K562 (cell line): ENCODE results near the gene CD82. TPM values are rescaled to one million over a fixed set of nuclear protein-coding genes. Genes with fewer than 3 reads are reported as not detected.

Source experiments
- AFF4 ChIP-seq: sonication (generic); formaldehyde crosslinking; IDR thresholded peaks from 2 replicates; pipeline ENCODE4 v1.8.0; 2023; ENCODE audit warnings: mild to moderate bottlenecking, missing genetic modification reagents
- BCL6 ChIP-seq: fragments of 250-450 bp; sonication (Bioruptor Pico); IDR thresholded peaks from 2 replicates; pipeline ENCODE4 v1.4.0; 2020
- CBX3 ChIP-seq, 2 experiments: IDR thresholded peaks; 1 replicate in 1 of 2; 2 replicates in 1 of 2; pipeline ENCODE4 v1.6.1; 2012; ENCODE audit warnings: inconsistent platforms in 2 of 2, low read length in 2 of 2, borderline replicate concordance in 1 of 2, control low read depth in 1 of 2
- HNRNPK ChIP-seq: fragments of 200-400 bp; formaldehyde crosslinking; IDR thresholded peaks from one replicate; pipeline ENCODE4 v1.6.1; 2018; ENCODE audit warnings: mild to moderate bottlenecking, low read depth, low read length; ENCODE audit not compliant: poor library complexity, severe bottlenecking
- HNRNPLL ChIP-seq: fragments of 200-400 bp; formaldehyde crosslinking; IDR thresholded peaks from 2 replicates; pipeline ENCODE4 v1.6.1; 2017; ENCODE audit warnings: low read length, low read depth, mild to moderate bottlenecking; ENCODE audit not compliant: poor library complexity, severe bottlenecking
- ILF3 ChIP-seq: fragments of 450-650 bp; IDR thresholded peaks from 2 replicates; pipeline ENCODE4 v1.6.1; 2018; ENCODE audit warnings: antibody characterized with exemption, mild to moderate bottlenecking, moderate library complexity, borderline replicate concordance
- MAZ ChIP-seq, 2 experiments: fragments of 450-650 bp in 1 of 2; sonication (generic) in 1 of 2; formaldehyde crosslinking; IDR thresholded peaks in 1 of 2; conservative IDR thresholded peaks in 1 of 2; 2 replicates each; pipeline versions ENCODE4 v1.4.0 to v1.5.0; 2020; ENCODE audit warnings: mild to moderate bottlenecking in 1 of 2, missing genetic modification reagents in 1 of 2
- MEIS2 ChIP-seq: fragments of 450-650 bp; IDR thresholded peaks from 2 replicates; pipeline ENCODE4 v1.6.1; 2014; ENCODE audit warnings: mild to moderate bottlenecking; ENCODE audit not compliant: partially characterized antibody
- NCOA4 ChIP-seq: fragments of 450-650 bp; IDR thresholded peaks from 2 replicates; pipeline ENCODE4 v1.6.1; 2018; ENCODE audit warnings: mild to moderate bottlenecking; ENCODE audit not compliant: partially characterized antibody
- NFXL1 ChIP-seq: fragments of 450-650 bp; formaldehyde crosslinking; IDR thresholded peaks from 2 replicates; pipeline ENCODE4 v1.4.0; 2021; ENCODE audit warnings: mild to moderate bottlenecking
- SMARCB1 ChIP-seq: IDR thresholded peaks from 2 replicates; pipeline ENCODE4 v1.6.1; 2011; ENCODE audit warnings: improper control_type of control experiment, low read depth; ENCODE audit not compliant: insufficient read length
- SMARCE1 ChIP-seq: fragments of 450-650 bp; IDR thresholded peaks from 2 replicates; pipeline ENCODE4 v1.7.1; 2016; ENCODE audit warnings: mild to moderate bottlenecking
- TAF9B ChIP-seq: fragments of 450-650 bp; IDR thresholded peaks from 2 replicates; pipeline ENCODE4 v1.6.1; 2018; ENCODE audit warnings: mild to moderate bottlenecking; ENCODE audit not compliant: partially characterized antibody
- TCFL5 ChIP-seq: fragments of 250-450 bp; sonication (Bioruptor Pico); conservative IDR thresholded peaks from 2 replicates; pipeline ENCODE4 v1.6.1; 2021; ENCODE audit warnings: mild to moderate bottlenecking, moderate library complexity, matching md5 sums
- TGIF2 ChIP-seq: sonication (generic); formaldehyde crosslinking; IDR thresholded peaks from 2 replicates; pipeline ENCODE4 v1.8.1; 2022; ENCODE audit warnings: mild to moderate bottlenecking, missing genetic modification reagents, moderate library complexity
- ZNF41 ChIP-seq: fragments of 250-450 bp; sonication (Bioruptor Pico); conservative IDR thresholded peaks from 2 replicates; pipeline ENCODE4 v1.4.0; 2020; ENCODE audit warnings: mild to moderate bottlenecking
- ZNF699 ChIP-seq: fragments of 250-450 bp; sonication (Bioruptor Pico); IDR thresholded peaks from 2 replicates; pipeline ENCODE4 v1.8.0; 2021; ENCODE audit warnings: mild to moderate bottlenecking, moderate library complexity; ENCODE audit not compliant: insufficient replicate concordance
- polyA plus RNA-seq, 8 experiments: library from polyadenylated mRNA; depleted of rRNA in 4 of 8; stranded (reverse) in 5 of 8; unstranded in 3 of 8; fragments of >200 nt; fragmentation: Nextera tagmentation in 2 of 8; fragmentation: Illumina TruSeq in 1 of 8; extraction: Ambion mirVana in 2 of 8; extraction: Trizol in 1 of 8; gene quantifications; 2 replicates each; pipeline versions ENCODE4 v1.2.1 to v1.2.3, GENCODE V29; 2011 to 2014; ENCODE audit warnings: inconsistent platforms in 1 of 8, missing spikeins in 1 of 8
- total RNA-seq, 7 experiments: library from RNA; depleted of rRNA in 6 of 7; stranded (reverse); fragments of >200 nt in 6 of 7; fragmentation: Illumina TruSeq in 2 of 7; extraction: Trizol in 2 of 7; gene quantifications; 2 replicates each; pipeline versions ENCODE4 v1.2.1 to v1.2.3, GENCODE V29; 2011 to 2021; ENCODE audit warnings: low replicate concordance in 1 of 7
- TF ChIP-seq, protein P1 (sequence below): fragments of 250-450 bp; sonication (Bioruptor Pico); IDR thresholded peaks from 2 replicates; pipeline ENCODE4 v1.4.0; 2020
- TF ChIP-seq, protein P2 (sequence below): fragments of 450-650 bp; formaldehyde crosslinking; IDR thresholded peaks from 2 replicates; pipeline ENCODE4 v1.4.0; 2020; ENCODE audit warnings: mild to moderate bottlenecking, moderate library complexity
- TF ChIP-seq, protein P3 (sequence below): fragments of 250-450 bp; sonication (Bioruptor Pico); IDR thresholded peaks from 2 replicates; pipeline ENCODE4 v1.9.0; 2021; ENCODE audit warnings: mild to moderate bottlenecking, inconsistent platforms

CD82 gene
- total and polyA plus RNA-seq, 9 of the 15 experiments (the other 6 are each of a cell fraction or from before 2014, with no cell fraction given), result 0.27 to 9.4 (median 3.0) TPM

DNA sequence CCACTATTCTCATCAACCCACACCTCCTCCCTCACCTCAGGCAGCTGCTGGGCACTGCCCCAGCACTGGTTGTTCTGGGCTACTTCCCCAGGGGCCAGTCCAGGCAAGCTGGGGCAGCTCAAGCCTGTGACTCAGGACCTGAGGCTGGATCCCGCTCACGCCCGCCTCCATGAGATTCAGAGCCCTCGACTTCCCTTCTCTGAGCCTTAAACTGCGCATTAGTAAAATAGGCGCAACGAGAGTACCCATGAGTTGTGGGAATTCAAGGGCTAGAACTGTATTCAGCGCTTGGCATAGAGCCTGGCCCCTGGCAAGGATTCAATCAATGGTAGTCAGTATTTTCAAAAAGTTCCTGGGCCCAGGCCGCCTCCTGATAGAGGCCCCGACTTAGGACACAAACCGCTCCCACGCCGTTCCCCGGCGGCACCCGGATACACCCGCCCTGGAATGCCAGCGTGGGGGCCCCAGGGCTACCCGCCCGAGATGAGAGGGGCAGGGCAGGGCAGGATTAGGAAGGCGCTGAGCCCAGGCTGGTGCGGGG lies 723 bp upstream of the CD82 start (continued):
- TF ChIP-seq AFF4 (CRISPR knock-in tag) (no peak), ZNF41 (no peak), CBX3 (IDR thresholded peaks at IDR 0.05; ENCODE audit: borderline replicate concordance in 1 of 2, low read length in 2 of 2) (no peak), SMARCB1 (no peak), TGIF2 (CRISPR knock-in tag) (no peak), MEIS2 (no peak), TAF9B (no peak), NFXL1 (CRISPR knock-in tag) (0 out of 2 replicates have a peak, but pooled peaks have one; percentile 45), ILF3 (no peak), SMARCE1 (no peak), HNRNPLL (no peak), BCL6 (no peak), NCOA4 (no peak), ZNF699 (no peak), HNRNPK (no peak), TCFL5 (CRISPR knock-in tag) (no peak), MAZ (CRISPR knock-in tag; conservative IDR thresholded peaks at IDR 0.05 in 1 of 2, IDR thresholded peaks at IDR 0.05 in 1 of 2) (peak in 1 of 2 experiments; percentile 57; a peak in 1 of 4 replicates)
- TF ChIP-seq, protein P1, sequence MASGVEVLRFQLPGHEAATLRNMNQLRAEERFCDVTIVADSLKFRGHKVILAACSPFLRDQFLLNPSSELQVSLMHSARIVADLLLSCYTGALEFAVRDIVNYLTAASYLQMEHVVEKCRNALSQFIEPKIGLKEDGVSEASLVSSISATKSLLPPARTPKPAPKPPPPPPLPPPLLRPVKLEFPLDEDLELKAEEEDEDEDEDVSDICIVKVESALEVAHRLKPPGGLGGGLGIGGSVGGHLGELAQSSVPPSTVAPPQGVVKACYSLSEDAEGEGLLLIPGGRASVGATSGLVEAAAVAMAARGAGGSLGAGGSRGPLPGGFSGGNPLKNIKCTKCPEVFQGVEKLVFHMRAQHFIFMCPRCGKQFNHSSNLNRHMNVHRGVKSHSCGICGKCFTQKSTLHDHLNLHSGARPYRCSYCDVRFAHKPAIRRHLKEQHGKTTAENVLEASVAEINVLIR (CRISPR knock-in tag), result no peak
- TF ChIP-seq, protein P2, sequence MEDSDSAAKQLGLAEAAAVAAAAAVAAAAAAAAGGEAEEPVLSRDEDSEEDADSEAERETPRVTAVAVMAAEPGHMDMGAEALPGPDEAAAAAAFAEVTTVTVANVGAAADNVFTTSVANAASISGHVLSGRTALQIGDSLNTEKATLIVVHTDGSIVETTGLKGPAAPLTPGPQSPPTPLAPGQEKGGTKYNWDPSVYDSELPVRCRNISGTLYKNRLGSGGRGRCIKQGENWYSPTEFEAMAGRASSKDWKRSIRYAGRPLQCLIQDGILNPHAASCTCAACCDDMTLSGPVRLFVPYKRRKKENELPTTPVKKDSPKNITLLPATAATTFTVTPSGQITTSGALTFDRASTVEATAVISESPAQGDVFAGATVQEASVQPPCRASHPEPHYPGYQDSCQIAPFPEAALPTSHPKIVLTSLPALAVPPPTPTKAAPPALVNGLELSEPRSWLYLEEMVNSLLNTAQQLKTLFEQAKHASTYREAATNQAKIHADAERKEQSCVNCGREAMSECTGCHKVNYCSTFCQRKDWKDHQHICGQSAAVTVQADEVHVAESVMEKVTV (CRISPR knock-in tag), result no peak
- TF ChIP-seq, protein P3, sequence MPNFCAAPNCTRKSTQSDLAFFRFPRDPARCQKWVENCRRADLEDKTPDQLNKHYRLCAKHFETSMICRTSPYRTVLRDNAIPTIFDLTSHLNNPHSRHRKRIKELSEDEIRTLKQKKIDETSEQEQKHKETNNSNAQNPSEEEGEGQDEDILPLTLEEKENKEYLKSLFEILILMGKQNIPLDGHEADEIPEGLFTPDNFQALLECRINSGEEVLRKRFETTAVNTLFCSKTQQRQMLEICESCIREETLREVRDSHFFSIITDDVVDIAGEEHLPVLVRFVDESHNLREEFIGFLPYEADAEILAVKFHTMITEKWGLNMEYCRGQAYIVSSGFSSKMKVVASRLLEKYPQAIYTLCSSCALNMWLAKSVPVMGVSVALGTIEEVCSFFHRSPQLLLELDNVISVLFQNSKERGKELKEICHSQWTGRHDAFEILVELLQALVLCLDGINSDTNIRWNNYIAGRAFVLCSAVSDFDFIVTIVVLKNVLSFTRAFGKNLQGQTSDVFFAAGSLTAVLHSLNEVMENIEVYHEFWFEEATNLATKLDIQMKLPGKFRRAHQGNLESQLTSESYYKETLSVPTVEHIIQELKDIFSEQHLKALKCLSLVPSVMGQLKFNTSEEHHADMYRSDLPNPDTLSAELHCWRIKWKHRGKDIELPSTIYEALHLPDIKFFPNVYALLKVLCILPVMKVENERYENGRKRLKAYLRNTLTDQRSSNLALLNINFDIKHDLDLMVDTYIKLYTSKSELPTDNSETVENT, result no peak
